ENCODE measurements around the gene LHCGR.
"Not testable (repeated sequence)": the region's sequence is repeated elsewhere in the genome, so short reads cannot be mapped to it uniquely, and the experiment has no call there.

The LHCGR gene

DNA sequence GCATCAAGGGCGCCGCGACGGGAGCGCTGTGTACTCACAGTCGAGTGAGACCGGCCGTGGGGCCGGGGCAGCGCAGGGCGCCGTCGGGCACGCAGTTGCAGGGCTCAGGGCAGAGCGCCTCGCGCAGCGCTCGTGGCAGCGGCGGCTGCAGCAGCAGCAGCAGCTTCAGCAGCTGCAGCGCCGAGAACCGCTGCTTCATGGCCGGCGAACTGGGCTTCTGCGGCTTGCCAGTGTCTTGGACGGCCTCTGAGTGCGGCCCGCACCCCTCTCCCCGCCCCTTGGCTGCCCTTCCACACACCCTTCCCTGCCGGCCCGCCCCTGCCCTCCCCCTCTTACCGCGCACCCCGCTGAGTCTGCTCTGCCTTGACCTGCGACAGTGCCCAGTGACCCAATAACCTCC is at the start of gene LHCGR:
Gene LHCGR (minus strand): TSS at position 252 of the 400 bp plus-strand sequence. CDS start 53 bp downstream, at position 199.
- no peak for DNase-seq

DNA sequence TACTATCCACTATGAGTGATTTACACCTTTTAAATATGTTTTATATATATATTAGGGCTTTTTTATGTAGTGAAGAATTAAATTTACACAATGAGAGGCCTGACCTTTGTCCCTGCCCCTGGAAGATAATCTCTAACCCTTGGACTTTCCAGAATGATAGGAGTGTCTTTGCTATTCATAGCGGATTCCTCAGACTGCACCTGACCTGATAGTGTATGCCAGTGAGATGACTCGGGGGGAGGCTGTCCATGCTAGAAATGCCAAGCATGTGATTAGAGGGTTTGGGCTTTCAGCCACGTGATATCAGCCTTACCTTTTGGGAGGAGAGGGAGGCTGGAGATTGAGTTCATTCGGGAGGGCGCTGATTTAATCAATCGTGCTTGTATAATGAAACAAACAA is 44.1 kb upstream of the LHCGR start:
- no peak for DNase-seq

DNA sequence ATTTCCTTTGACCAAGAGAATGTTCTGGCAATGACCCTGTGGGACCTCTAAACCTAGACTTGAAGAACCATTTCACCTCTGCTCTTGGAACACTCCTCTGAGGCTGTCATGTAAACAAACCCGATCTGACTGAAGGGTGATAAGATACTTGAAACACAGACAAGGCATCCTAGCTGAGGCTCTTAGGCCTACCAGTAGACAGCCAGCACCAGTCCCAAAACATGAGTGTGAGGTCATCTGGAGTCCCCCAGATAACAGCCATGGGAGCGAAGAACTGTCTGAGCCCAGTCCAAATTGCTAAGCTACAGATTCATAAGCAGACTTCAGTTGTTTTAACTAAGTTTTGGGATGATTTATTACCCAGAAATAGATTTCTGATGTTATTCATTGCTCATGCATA is 39.5 kb upstream of the LHCGR start:
- no peak for DNase-seq

DNA sequence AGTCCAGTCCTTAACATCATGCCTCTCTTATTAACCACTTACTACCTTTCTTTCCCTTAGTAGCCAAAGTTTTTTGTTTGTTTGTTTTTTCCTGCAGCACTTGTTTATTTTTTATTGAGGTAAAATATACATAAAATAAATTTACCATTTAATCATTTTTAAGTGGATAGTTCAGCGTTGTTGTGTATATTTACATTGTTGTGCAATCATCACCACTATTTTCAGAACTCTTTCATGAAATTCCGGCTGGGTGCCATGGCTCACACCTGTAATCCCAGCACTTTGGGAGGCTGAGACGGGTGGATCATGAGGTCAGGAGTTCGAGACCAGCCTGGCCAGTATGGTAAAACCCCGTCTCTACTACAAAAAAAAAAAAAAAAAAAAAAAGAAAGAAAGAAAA is 38.1 kb upstream of the LHCGR start:
- no peak for DNase-seq

DNA sequence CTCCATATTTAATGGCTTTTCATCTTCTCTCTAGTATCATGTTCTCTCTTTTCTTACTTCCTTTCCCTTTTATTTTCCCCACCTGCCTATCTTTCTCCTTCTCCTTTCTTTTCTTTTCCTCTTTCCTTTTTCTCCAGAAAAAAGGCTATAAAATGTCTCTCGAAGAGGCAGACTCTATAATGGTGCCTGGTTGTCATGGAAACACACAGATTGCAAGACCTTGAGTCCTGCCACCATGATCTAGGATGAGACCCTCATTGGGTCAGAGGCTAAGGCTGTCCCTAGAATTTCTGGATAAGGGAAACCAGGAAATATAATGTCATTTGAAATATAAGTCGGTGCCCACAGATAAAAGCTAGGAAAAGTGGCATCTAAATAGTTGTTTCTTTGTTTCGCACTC is 36.5 kb upstream of the LHCGR start:
- no peak for DNase-seq

DNA sequence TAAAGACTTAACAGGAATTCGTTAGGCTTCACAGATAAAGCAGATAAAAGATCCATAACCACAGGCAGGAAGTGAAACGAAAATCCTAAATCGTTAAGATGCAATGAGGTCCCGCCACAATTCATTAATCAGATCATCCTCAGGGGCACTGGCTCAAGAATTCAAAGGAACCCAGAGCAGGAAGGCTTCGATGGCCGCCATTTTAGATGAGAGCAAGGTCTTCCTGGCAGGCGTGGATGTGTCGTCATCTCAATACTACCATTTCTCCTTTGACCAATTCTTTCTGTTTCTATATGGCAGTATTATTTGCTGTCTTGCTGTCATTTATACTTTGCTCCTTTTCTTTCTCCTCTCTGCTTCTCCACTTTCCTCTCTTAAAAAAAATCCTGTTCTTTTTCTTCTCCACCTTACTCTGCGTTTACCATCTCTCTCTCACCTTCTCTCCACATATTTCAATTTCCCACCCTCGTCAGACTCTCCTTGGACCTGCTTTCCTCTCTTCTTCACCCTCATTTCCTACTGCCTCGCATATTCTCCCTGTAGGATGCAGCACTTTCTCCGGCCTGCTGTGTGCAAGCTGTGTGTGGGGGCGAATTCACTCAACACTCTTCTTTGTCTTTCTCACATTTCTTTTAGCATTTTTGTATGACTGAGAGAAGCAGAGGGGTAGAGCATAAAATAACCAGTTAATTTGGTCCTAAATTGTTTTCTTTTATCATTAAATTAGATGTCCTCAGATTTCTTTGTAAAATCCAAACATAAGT is 35.1 kb upstream of the LHCGR start:
- DNase-seq: no peak

DNA sequence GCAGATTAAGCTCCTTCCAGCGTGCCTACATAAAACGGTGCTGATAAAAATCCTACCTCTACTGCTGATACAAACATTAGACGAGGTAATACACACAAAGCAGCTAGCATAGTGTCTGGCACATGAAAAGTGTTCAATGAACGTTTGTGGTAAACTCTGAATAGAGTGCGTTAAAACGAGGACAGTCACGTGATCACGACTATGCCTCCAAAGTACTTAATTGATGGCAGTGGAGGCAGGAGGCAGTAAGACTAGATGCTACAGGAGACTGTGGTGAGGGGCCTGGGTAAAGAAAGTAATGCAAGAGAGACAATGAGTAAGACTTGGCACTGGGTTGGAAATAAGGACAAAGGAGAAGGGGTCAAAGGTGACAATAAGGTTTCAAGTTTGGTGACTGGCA is 32.1 kb upstream of the LHCGR start:
- no peak for DNase-seq

DNA sequence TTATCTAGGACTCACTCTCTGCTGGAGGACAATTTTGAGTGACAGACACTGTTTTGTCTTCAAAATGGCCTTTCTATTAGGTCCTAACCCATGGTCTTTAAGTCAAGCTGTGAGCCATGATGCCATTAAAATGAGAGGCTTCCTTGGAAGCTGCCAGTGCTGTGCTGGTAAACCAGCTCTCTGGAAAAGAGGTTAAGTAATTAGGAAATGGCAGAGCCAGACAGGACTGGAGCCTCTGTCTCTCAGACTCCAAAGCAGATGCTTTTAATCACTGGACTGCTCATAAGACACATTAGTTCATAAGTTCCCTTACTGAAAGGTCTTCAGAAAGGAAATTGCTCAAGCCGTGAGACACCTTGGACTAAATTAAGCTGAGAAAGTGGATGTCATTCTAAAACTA is 25.8 kb upstream of the LHCGR start:
- DNase-seq: no peak

DNA sequence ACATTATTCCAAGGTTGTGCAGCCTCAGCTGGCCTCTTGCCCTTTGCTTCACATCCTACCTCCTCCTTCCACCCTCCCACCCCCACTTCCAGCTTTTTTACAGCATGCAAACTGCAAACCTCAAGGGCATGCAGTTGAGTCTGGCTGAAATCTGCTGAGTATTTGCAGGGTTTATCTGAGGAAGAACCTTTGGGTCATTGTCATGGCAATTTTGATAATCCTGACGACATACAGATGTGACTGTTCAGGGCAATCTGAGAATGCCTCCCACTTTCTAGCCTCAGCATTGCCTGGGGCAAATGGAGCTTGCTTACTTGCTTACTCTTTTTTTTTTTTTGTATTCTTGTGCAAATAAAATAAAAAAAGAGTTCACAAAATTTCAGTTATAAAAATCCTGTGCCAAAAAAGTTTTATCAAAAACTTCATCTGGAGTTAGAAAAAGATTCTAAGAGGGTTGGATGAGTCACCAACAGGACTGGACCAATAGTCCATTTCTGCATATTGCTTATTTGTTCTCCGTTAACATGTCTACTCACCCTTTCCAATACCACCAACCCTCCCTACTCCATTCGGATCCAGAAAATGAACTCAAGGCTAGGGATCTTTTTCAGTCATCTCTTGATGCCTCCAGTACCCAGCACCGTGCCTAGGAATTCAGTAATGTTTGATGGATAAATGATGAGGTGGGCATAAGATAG is 23.6 kb upstream of the LHCGR start:
- DNase-seq: no peak

DNA sequence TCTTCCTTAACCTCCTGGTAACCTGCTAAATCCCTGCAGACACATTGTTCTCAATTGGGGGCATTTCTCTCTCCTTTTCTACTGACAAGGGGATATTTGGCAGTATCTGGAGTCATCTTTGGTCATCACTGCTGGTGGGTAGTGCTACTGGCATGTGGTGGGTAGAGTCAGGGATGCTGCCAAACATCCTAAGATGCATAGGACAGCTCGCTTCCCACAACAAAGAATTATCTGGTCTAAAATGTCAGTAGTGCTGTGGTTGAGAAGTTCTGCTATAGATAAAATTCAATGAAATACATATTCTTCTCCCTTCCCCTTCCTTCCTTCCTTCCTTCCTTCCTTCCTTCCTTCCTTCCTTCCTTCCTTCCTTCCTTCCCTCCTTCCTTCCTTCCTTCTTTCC is 18.7 kb upstream of the LHCGR start:
- DNase-seq: no peak

DNA sequence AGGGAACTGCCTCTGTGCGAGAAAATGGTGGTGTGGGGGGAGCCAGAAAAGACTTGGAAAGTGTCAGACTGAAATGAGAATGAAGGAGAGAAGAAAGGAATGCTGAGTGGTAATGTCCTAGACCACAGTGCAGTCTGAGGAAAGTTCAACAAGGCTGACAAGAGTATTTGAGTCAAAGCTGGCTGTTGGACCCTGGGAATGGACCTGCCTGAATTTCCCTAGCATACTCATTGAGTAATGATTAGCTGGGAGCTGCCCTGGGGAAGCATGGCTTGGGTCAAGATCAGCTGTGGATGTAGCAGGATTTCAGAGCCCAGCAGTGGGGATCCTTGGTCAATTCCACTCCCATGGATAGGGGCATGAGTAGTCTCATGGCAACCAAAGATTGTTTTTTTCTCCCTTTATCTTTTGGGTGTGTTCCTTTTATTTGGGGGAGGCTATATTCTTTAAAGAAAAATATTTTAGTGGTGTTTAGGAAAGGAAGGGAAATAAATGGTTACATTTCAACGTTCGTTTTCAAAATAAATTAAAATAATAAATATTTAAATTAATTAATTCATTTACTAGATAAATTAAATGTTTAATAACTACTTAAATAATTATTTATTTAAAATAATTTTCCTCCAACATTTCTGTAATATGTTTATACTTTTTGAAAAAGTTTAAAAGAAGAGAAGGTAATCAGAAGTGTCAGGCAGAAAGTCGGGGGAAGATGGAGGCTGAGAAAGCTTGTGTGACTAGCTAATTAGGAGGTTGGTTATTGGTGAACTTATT is 15.9 kb upstream of the LHCGR start:
- DNase-seq: no peak

DNA sequence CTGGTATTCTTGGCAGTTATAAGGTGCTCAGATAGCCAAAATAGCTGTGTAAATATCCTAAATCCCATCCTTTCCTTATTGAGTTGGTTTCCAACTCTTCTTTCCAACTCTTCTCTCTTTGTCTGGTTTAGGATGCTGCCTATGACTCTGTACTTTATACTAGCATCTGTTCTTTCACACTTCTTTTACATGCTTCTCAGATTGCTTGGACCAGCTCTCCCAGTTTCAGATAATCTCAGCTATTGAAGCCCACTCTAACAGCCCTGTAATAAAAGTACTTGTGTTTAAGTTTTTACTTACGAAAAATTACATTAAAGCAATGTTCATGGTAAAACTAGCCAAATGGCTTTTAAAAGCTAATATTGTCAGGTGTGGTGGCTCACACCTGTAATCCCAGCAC is 14.7 kb upstream of the LHCGR start:
- no peak for DNase-seq

DNA sequence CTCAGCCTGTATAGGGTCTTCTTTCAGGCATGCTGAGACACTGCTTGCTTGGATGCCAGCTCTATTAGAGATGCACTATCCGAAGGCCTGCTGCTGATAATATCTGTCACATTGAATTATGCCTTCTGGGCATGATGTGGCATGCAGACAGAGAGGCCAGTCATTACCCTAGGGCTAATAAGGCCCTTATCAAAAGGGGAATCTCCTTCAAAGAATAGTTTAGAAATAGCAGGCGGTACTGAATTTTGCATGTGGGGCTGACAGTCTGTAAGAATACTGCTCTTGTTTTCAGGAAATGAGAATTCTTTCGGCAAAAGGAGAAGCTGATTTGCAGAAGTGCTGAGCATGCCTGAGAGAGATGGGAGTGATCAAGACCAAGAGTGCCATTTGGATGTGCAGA is 13.1 kb upstream of the LHCGR start:
- DNase-seq: no peak

DNA sequence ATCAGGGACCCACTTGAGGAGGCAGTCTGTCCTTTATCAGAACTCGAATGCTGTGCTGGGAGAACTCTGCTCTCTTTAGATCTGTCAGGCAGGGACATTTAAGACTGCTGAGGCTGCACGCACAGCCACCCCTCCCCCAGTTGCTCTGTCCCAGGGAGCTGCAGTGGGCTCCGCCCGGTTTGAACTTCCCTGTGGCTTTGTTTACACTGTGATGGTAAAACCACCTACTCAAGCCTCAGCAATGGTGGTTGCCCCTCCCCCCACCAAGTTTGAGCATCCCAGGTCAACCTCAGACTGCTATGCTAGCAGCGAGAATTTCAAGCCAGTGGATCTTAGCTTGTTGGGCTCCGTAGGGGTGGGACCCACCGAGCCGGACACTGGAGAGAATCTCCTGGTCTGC is 11.8 kb upstream of the LHCGR start:
- DNase-seq: no peak

DNA sequence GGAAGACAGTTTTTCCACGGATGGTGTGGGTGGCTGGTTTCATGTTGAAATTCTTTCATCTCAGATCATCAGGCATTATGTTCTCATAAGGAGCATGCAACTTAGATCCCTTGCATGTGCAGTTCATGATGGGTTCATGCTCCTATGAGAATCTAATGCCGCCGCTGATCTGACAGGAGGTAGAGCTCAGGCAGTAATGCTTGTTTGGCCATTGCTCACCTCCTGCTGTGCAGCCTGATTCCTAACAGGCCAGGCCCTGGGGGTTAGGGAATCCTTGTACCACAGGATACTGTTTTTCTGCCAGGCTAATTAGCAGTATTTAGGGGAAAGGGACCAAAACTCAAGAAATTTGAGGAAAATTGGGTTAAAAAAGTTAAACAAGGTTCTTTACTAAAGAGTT is 5.3 kb upstream of the LHCGR start:
- DNase-seq: no peak

DNA sequence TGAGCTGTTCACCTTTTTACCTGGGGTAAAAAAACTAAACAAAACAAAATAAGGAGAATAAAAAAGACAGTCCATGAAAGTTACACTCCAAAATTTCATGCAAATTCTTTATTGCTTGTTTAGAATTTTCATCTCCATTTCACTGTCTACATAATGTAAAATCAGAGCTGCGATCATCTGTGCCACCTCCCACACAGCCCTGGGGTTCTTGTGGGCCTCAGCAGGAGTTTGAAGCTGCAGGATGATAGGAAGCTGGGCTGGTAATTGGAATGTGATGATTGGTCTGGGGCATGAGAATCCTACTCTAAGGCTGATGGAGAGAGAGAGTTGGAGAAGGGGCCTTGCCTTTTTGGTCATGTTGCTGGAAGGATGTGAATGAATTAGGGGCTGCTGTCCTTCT is 4.2 kb upstream of the LHCGR start:
- no peak for DNase-seq

DNA sequence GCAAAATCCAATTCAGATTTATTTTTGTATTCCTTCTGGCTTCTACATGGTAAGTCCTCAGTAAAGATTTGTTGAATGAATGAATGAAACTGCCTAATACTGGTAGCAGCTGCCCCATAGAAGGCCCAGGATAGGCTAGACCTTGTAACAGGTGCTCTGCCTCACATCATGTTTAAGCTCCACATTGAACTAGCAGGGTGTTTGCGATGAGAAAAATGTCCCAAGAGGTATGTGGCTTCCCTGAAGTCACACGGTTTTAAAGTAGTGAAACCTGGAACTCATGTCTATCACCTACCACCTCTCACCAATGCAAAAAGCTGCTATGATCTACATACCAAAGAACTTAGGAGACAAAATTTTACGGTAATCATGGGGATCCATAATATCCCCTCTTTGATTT is 765 bp upstream of the LHCGR start:
- no peak for DNase-seq

DNA sequence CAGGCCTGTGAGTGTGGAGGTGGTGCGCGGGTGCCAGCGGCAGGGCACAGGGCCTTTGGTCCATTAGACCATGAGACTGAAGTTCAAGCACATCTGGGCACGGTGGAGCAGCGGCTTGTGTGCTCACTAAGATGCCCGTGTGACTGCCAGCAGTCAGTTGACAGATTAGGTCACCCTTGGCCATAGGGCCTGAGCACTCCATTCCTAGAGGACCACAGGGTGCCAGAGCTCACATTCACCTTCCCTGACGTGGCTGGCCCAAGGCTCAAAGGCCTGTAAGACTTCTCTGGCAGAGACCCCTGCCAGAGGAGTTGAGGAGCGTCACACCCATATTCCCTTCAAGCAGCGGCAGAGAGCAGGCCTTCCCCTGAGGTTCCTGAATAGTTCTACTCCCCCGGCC is 650 bp downstream of the LHCGR start:
- DNase-seq: no peak

DNA sequence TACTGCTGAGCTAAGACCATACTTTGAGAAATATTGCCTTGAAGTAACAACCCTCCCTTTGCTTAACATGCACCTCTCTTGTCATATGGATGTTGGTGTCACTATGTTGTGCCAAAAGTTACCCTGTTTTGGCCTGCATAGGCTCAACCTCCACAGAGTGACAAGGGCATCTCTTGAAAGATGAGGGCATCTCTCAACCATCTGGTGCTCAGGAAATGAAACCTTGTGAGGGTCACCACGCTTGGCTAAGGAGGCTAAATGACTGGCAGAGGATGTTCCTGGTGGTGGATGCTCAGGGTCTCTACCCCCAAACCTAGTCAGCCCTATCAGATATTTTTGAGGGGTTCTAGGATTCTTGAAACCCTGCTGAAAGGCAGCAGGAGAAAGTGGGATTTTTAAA is 2.3 kb downstream of the LHCGR start:
- no peak for DNase-seq

DNA sequence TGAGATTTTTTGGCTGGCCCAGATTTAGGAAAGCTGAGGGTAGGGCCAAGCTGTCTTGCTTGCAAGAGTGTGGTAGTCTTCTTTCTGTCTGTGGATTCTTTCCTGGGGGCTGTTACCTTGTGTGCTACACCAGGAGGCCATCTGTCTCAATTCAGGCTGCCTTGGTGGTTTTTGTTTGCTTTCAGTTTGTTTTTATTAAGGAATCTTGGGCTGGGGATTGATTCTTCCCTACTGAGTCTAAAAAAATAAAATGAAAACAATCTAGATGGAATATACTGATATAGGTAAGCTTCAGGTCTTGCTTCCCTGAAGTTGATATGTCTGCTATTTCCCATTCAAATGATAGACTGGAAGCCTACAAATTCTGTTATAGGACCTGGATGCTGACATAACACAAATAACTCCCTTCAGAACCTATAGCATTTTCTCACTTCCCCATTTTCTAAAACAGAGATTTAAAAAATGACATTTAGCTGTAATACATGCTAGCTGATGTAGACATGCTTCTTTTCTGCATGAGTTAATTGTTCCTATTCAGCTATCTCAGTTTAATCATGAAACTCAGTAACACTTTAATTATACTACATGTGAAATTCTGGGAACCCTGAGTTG is 5.3 kb downstream of the LHCGR start:
- DNase-seq: no peak

DNA sequence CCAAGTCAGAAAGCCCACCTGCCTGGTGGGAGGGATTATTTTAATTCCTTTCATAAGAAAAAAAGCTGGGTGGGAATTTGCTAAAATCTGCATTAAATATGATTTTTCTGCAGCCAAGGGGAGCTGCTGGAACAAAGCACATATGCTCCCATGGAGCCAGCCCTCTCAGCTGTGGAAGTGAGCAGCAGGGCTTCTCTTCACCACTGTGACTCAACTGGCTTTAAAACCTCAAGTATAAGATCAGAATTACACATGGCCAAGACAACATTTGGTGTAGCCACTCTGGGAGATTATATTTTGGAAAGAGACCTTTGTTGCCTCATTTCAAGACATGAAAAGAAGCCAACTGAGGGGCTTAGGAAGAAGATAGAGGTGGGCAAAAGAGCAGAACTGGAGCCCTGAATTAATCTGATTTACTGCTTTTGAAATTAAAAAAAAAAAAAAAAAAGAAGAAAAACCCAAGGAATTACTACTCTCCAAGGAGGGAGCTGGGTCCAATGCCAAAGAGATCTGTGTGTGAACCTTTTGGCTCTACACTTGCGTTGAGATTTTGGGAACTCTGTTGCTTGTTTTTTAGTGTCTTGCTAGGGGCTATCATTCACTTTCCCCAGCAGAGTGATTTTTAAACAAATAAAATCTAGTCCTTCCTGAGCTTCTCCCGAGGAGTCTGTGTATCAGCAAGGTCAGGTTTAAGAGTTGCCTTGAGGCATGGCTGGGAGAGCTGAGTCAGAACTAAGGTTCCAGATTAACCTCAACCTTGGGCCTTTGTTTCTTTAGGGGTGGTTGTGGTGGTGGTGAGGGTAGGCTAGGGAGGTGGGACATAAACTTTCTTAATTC is 6.0 kb downstream of the LHCGR start:
- DNase-seq: no peak

DNA sequence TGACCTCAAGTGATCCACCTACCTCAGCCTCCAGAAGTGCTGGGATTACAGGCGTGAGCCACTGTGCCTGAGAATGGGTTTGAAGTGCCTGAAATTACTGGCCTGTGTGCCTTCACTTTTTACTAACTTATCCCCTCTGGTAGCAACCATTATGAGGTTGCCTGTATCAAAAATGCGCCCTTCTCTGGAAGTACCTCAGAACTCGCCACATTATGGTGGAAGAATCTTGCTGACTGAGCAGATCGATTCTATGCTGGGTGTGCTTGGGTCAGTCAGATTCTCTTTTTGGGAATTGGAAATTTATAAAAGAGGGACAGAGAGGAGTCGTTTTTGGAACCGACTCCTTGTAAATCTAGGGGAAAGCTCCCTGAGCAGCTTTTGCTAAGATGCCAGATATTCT is 8.2 kb downstream of the LHCGR start:
- no peak for DNase-seq

DNA sequence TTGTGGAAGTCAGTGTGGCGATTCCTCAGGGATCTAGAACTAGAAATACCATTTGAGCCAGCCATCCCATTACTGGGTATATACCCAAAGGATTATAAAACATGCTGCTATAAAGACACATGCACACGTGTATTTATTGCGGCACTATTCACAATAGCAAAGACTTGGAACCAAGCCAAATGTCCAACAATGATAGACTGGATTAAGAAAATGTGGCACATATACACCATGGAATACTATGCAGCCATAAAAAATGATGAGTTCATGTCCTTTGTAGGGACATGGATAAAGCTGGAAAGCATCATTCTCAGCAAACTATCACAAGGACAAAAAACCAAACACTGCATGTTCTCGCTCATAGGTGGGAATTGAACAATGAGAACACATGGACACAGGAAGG is 16.3 kb downstream of the LHCGR start:
- DNase-seq: not testable (repeated sequence)

All from activated T-cell treated with anti-CD3 and anti-CD28 coated beads for 4 hours (primary cell).